HEK293 (cell line): Measurements from ENCODE around the gene PLEKHG4B.

Experiments used
- CTCF ChIA-PET: fragments of 350-600 bp; formaldehyde crosslinking; extraction: SDS; loops from one replicate; lab custom pipeline; 2021; ENCODE audit warnings: antibody characterized with exemption; lab: Yijun Ruan, JAX
- POLR2A ChIA-PET: fragments of 300-600 bp; formaldehyde crosslinking; extraction: SDS; loops from one replicate; lab custom pipeline; 2020; ENCODE audit warnings: antibody characterized with exemption, inconsistent platforms; lab: Yijun Ruan, JAX
- H3K27ac ChIP-seq: fragments of 200-500 bp; sonication (Bioruptor generic); 2 replicates; pipeline ENCODE4 v1.5.1; 2014; ENCODE audit warnings: low read depth, low read length, control low read depth, inconsistent platforms; ENCODE audit errors: extremely low read depth
- H3K36me3 ChIP-seq, 2 experiments: fragments of 200-500 bp in 1 of 2; sonication (Bioruptor generic) in 1 of 2; 1 replicate in 1 of 2; 2 replicates in 1 of 2; pipeline ENCODE4 v1.5.1; 2014 to 2017; ENCODE audit warnings: inconsistent platforms in 2 of 2, low read length in 2 of 2; ENCODE audit not compliant: control insufficient read depth in 2 of 2, insufficient read depth in 1 of 2
- H3K4me1 ChIP-seq: fragments of 200-500 bp; sonication (Bioruptor generic); 2 replicates; pipeline ENCODE4 v1.5.1; 2014; ENCODE audit warnings: mild to moderate bottlenecking, low read length, inconsistent platforms; ENCODE audit not compliant: control insufficient read depth, insufficient read depth
- H3K4me3 ChIP-seq: 2 replicates; pipeline ENCODE4 v1.5.1; 2011; ENCODE audit warnings: low read depth, mild to moderate bottlenecking, control low read depth, low read length, moderate library complexity
- H3K9me3 ChIP-seq: fragments of 200-500 bp; sonication (Bioruptor generic); 2 replicates; pipeline ENCODE4 v1.5.1; 2014; ENCODE audit warnings: low read depth, low read length, inconsistent platforms; ENCODE audit not compliant: control insufficient read depth, insufficient read depth
- HOXD13 ChIP-seq: sonication (generic); formaldehyde crosslinking; IDR thresholded peaks from 2 replicates; pipeline ENCODE4 v1.8.0; 2022; ENCODE audit warnings: missing genetic modification reagents, borderline replicate concordance
- MEIS1 ChIP-seq: sonication (generic); formaldehyde crosslinking; IDR thresholded peaks from 2 replicates; pipeline ENCODE4 v1.8.1; 2022; ENCODE audit warnings: missing genetic modification reagents, mild to moderate bottlenecking, borderline replicate concordance
- SETDB1 ChIP-seq: IDR thresholded peaks from one replicate; pipeline ENCODE4 v1.6.1; 2017; ENCODE audit warnings: mild to moderate bottlenecking, low read length, moderate library complexity, mixed read lengths; ENCODE audit not compliant: insufficient read length
- WT1 ChIP-seq: fragments of 450-650 bp; formaldehyde crosslinking; IDR thresholded peaks from 2 replicates; pipeline ENCODE4 v1.5.1; 2016; ENCODE audit warnings: missing biosample characterization, missing genetic modification characterization
- ZNF121 ChIP-seq: fragments of 450-650 bp; formaldehyde crosslinking; IDR thresholded peaks from 2 replicates; pipeline ENCODE4 v1.5.1; 2016; ENCODE audit warnings: missing biosample characterization, missing genetic modification characterization
- ZNF184 ChIP-seq: fragments of 450-650 bp; IDR thresholded peaks from 2 replicates; pipeline ENCODE4 v1.5.1; 2018; ENCODE audit warnings: missing biosample characterization, mild to moderate bottlenecking, missing genetic modification characterization
- ZNF202 ChIP-seq: fragments of 450-650 bp; formaldehyde crosslinking; IDR thresholded peaks from 2 replicates; pipeline ENCODE4 v1.5.1; 2016; ENCODE audit warnings: missing biosample characterization, missing genetic modification characterization, borderline replicate concordance
- ZNF239 ChIP-seq: fragments of 450-650 bp; formaldehyde crosslinking; IDR thresholded peaks from 2 replicates; pipeline ENCODE4 v1.5.1; 2016; ENCODE audit warnings: missing biosample characterization, missing genetic modification characterization
- ZNF302 ChIP-seq: fragments of 450-650 bp; formaldehyde crosslinking; IDR thresholded peaks from 2 replicates; pipeline ENCODE4 v1.5.1; 2016; ENCODE audit warnings: missing biosample characterization, missing genetic modification characterization, low read depth
- ZNF404 ChIP-seq: fragments of 450-650 bp; formaldehyde crosslinking; IDR thresholded peaks from 2 replicates; pipeline ENCODE4 v1.5.1; 2017; ENCODE audit warnings: missing biosample characterization, missing genetic modification characterization
- ZNF529 ChIP-seq: fragments of 450-650 bp; formaldehyde crosslinking; IDR thresholded peaks from 2 replicates; pipeline ENCODE4 v1.5.1; 2017; ENCODE audit warnings: missing genetic modification characterization, missing biosample characterization; ENCODE audit not compliant: insufficient replicate concordance
- ZNF548 ChIP-seq: fragments of 450-650 bp; formaldehyde crosslinking; IDR thresholded peaks from 2 replicates; pipeline ENCODE4 v1.5.1; 2016; ENCODE audit warnings: missing biosample characterization, missing genetic modification characterization
- ZNF571 ChIP-seq: fragments of 450-650 bp; formaldehyde crosslinking; IDR thresholded peaks from 2 replicates; pipeline ENCODE4 v1.5.0; 2017; ENCODE audit warnings: missing biosample characterization, missing genetic modification characterization
- ZSCAN16 ChIP-seq: fragments of 450-650 bp; formaldehyde crosslinking; IDR thresholded peaks from 2 replicates; pipeline ENCODE4 v1.5.1; 2016; ENCODE audit warnings: missing biosample characterization, missing genetic modification characterization
- TF ChIP-seq, protein P1 (sequence below): fragments of 450-650 bp; formaldehyde crosslinking; IDR thresholded peaks from 2 replicates; pipeline ENCODE4; 2016; ENCODE audit warnings: missing biosample characterization, missing genetic modification characterization
- TF ChIP-seq, protein P2 (sequence below): fragments of 450-650 bp; formaldehyde crosslinking; IDR thresholded peaks from 2 replicates; pipeline ENCODE4 v1.5.1; 2016; ENCODE audit warnings: missing biosample characterization, missing genetic modification characterization, low read depth

The PLEKHG4B gene

DNA sequence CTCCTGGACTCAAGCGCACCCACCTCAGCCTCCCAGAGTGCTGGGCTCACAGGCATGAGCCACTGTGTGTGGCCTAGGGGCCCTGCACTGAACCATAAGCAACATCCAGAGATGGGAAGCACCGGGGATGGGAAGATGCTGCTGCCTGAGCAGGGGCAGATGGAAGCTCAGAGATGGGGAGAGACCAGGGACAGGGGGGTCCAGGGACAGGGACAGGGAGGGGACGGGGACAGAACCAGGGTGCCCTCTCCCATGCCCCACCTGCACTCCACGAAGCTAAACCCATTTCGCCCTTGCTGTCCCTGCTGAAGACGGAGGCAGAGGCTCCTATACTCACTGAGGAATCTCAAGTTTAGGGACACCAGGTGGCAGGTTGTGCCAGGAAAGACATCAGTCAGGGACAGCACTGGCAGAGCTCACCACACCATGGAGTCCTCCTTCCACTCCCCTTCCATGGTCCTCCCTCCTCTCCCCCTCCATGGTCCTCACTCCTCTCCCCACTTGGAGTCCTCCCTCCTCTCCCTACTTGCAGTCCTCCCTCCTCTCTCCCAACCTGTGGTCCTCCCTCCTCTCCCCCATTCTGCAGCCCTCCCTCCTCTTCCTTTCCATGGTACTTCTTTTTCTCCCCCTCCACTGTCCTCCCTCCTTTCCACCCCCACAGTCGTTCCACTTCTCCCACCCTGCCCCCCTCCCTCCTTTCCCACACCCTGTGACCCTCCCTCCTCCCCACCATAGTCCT, 53.8 kb downstream of the PLEKHG4B start (continued):
- TF ChIP-seq, protein P1, sequence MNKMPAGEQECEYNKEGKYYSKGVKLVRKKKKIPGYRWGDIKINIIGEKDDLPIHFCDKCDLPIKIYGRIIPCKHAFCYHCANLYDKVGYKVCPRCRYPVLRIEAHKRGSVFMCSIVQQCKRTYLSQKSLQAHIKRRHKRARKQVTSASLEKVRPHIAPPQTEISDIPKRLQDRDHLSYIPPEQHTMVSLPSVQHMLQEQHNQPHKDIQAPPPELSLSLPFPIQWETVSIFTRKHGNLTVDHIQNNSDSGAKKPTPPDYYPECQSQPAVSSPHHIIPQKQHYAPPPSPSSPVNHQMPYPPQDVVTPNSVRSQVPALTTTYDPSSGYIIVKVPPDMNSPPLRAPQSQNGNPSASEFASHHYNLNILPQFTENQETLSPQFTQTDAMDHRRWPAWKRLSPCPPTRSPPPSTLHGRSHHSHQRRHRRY (tag by site-specific recombination), result no peak
- no peak for TF ChIP-seq ZNF571 (tag by site-specific recombination)
- no peak for TF ChIP-seq ZNF121 (tag by site-specific recombination)
- TF ChIP-seq ZNF302 (tag by site-specific recombination), result no peak
- TF ChIP-seq ZNF202 (tag by site-specific recombination), result no peak
- TF ChIP-seq, all 188 proteins: peak for 0

DNA sequence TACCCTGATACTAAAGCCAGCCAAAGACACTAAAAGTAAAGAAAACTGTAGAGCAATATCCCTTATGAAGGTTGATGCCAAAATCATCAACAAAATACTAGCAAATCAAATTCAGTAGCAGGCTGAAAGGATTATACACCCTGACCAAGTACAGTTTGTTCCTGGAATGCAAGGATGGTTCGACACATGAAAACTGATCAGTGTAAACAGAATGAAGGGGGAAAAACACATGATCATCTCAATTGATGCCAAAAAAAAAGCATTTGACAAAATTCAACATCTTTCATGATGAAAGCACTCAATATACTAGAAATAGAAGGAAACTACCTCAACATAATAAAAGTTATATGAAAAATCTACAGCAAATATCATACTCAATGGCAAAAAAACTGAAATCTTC, 55.8 kb downstream of the PLEKHG4B start:
- TF ChIP-seq, protein P2, sequence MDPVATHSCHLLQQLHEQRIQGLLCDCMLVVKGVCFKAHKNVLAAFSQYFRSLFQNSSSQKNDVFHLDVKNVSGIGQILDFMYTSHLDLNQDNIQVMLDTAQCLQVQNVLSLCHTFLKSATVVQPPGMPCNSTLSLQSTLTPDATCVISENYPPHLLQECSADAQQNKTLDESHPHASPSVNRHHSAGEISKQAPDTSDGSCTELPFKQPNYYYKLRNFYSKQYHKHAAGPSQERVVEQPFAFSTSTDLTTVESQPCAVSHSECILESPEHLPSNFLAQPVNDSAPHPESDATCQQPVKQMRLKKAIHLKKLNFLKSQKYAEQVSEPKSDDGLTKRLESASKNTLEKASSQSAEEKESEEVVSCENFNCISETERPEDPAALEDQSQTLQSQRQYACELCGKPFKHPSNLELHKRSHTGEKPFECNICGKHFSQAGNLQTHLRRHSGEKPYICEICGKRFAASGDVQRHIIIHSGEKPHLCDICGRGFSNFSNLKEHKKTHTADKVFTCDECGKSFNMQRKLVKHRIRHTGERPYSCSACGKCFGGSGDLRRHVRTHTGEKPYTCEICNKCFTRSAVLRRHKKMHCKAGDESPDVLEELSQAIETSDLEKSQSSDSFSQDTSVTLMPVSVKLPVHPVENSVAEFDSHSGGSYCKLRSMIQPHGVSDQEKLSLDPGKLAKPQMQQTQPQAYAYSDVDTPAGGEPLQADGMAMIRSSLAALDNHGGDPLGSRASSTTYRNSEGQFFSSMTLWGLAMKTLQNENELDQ (tag by site-specific recombination), result no peak
- TF ChIP-seq SETDB1, result peak; percentile 64
- no peaks in the 10 kb centered on the region for H3K4me1 ChIP-seq
- CTCF ChIA-PET, result no interaction called here
- peaks cover 4% of the 10 kb centered on the region for H3K9me3 ChIP-seq
- POLR2A ChIA-PET, result interaction anchor here (0.7 kb wide), 1 partner anchor 54 kb away, joined by 9 read pairs; no protein-coding TSS in a partner anchor
- H3K4me3 ChIP-seq, result no peak overlapping the region
- H3K36me3 ChIP-seq, result peaks cover 0 to 10% of the 10 kb centered on the region in 2 experiments; a peak in 2 of 3 replicates
- no peak overlapping the region for H3K27ac ChIP-seq

DNA sequence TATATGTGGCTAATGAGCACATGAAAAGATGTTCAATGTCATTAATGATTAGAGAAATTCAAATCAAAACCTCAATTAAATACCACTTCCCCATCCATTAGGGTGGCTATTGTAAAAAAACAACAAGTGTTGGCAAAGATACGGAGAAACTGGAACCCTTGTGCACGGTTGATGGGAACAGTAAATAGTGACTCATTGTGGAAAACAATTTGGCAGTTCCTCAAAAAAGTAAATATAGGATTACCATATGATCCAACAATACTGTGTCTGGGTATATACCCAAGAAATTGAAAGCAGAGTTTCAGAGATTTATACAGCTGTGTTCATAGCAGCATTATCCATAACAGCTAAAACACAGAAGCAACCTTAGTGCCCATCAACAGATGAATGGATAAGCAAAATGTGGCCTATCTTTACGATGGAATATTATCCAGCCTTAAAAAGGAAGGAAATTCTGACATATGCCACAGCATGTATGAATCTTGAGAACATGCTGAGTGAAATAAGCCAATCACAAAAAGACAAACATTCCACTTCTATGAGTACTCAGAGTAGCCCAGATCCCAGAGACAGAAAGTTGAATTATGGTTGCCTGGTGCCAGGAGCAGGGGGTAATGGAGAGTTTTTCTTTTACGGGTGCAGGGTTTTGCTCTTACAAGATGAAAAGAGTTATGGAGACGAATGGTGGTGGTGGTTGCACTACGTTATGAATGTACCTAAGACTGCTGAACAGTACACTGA, 57.9 kb downstream of the PLEKHG4B start:
- H3K9me3 ChIP-seq, result peaks cover 4% of the 10 kb centered on the region
- H3K4me3 ChIP-seq, result no peak overlapping the region
- POLR2A ChIA-PET, result no interaction called here
- TF ChIP-seq ZNF529 (no peak), ZNF404 (tag by site-specific recombination) (no peak), MEIS1 (CRISPR knock-in tag) (no peak), HOXD13 (CRISPR knock-in tag) (no peak), ZNF239 (tag by site-specific recombination) (no peak), ZNF184 (tag by site-specific recombination) (peak; percentile 32; the same call in 1 of the 2 replicates), ZSCAN16 (tag by site-specific recombination) (no peak)
- H3K4me1 ChIP-seq, result no peaks in the 10 kb centered on the region
- H3K27ac ChIP-seq, result no peak overlapping the region
- CTCF ChIA-PET, result no interaction called here
- H3K36me3 ChIP-seq, result peaks cover 0 to 10% of the 10 kb centered on the region in 2 experiments; a peak in 2 of 3 replicates

DNA sequence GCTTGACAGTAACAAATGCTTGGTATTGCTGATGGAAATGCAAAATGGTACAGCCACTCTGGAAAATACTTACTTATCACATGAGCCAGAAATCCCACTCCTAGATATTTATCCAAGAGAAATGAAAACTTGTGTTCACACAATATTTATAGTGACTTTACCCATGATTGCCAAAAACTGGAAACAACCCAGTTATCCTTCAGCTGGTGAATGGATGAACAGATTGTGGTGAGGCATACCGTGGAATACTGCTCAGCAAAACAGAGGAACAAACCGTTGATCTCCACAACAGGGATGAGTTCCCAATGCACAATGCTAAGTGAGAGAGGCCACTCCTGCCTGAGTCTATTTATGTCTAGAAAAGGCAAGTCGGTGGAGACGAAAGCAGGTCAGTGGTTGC, 58.8 kb downstream of the PLEKHG4B start:
- CTCF ChIA-PET, result no interaction called here

More for the DNA sequence above, 58.8 kb downstream of the PLEKHG4B start:
- Histone ChIP-seq H3K4me3 (no peak overlapping the region), H3K9me3 (peaks cover 4% of the 10 kb centered on the region), H3K27ac (no peak overlapping the region), H3K4me1 (no peaks in the 10 kb centered on the region), H3K36me3 (peaks cover under 1 to 10% of the 10 kb centered on the region in 2 experiments)
- TF ChIP-seq WT1, result no peak
- TF ChIP-seq ZNF548 (tag by site-specific recombination), result no peak
- POLR2A ChIA-PET, result no interaction called here
